ENCODE results near the gene MID1.

Gene MID1

DNA sequence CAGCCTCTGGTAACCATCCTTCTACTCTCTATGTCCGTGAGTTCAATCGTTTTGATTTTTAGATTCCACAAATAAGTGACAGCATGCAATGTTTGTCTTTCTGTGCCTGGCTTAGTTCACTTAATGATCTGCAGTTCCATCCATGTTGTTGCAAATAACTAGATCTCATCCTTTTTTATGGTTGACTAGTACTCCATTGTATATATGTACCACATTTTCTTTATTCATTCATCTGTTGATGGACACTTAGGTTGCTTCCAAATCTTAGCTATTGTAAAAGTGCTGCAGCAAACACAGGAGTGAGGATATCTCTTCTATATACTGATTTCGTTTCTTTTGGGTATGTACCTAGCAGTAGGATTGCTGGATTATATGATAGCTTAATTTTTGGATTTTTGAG is 140.9 kb downstream of the MID1 start:
- peaks cover 0 to 4% (median 0%) of the 10 kb centered on the region in 4 donors for H3K4me1 ChIP-seq
- no peaks in the 10 kb centered on the region for H3K36me3 ChIP-seq
- TF ChIP-seq, protein P1, sequence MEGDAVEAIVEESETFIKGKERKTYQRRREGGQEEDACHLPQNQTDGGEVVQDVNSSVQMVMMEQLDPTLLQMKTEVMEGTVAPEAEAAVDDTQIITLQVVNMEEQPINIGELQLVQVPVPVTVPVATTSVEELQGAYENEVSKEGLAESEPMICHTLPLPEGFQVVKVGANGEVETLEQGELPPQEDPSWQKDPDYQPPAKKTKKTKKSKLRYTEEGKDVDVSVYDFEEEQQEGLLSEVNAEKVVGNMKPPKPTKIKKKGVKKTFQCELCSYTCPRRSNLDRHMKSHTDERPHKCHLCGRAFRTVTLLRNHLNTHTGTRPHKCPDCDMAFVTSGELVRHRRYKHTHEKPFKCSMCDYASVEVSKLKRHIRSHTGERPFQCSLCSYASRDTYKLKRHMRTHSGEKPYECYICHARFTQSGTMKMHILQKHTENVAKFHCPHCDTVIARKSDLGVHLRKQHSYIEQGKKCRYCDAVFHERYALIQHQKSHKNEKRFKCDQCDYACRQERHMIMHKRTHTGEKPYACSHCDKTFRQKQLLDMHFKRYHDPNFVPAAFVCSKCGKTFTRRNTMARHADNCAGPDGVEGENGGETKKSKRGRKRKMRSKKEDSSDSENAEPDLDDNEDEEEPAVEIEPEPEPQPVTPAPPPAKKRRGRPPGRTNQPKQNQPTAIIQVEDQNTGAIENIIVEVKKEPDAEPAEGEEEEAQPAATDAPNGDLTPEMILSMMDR (IDR thresholded peaks at IDR 0.05), result no peak
- intact Hi-C loops (cut with DNase I; ENCODE audit: low total_unique reads), result no loop called here
- no peaks in the 10 kb centered on the region for H3K27me3 ChIP-seq
- no peak overlapping the region for H3K4me3 ChIP-seq
- H3K9me3 ChIP-seq, result no peaks in the 10 kb centered on the region
- no peak overlapping the region for H3K27ac ChIP-seq
- DNase-seq, result no peak

DNA sequence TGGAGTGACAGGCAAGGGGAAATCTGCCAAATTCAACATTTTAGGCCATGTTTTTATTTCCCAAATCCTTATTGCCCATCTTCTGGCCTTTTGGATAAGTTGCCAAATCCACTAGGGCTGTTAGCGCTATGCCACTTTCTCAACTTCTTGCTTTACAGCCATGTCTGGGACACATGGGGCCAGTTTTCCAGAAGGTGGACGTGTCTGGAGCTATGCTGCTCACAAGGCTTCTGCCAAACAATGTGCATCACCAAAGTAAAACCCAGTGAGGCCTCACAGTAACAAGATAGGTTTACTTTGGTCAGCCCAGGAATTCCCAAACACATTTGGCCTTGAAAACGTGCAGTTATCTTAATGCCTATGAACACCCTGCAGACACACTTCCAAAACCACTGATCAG is 142.9 kb downstream of the MID1 start:
- Histone ChIP-seq H3K27me3 (no peaks in the 10 kb centered on the region), H3K9me3 (no peaks in the 10 kb centered on the region), H3K27ac (no peak overlapping the region), H3K4me3 (no peak overlapping the region), H3K36me3 (no peaks in the 10 kb centered on the region), H3K4me1 (no peaks in the 10 kb centered on the region)
- no peak for DNase-seq
- TF ChIP-seq, protein P1 (IDR thresholded peaks at IDR 0.05), result no peak
- intact Hi-C loops (cut with DNase I; ENCODE audit: low total_unique reads), result no loop called here

DNA sequence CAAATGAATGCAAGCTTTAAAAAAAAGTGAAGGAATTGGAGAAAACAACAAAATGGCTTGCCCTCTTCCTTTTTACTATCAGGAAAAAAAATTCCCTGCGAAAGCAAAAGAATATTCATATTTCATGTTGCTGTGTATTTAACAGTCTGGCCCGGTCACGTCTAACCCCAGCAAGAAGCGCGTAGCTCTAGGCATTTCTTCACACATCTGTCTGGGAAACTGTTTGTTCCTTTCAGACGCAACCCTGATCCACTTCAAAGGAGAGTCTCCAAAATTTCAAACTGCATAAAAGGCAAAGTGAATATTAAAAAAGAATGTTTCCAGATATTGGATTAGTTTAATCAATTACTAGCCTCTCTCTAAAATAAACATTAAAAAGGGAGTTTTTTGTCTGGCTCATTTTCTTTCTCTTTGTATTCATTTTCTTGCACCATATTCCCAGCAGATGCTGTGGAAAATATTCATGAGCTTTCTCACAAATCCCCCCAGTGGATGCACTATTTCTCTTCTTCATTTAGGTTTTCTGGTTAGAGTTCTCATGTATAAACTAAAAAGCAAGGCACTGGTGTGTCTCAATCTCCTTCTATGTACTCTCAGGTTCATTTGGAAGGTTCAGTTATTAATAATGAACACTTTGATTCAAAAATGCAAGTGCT is 145.3 kb downstream of the MID1 start:
- Histone ChIP-seq H3K27ac (no peak overlapping the region), H3K4me1 (no peaks in the 10 kb centered on the region), H3K27me3 (no peaks in the 10 kb centered on the region), H3K9me3 (no peaks in the 10 kb centered on the region), H3K36me3 (no peaks in the 10 kb centered on the region), H3K4me3 (no peak overlapping the region)
- DNase-seq, result no peak
- intact Hi-C loops (cut with DNase I; ENCODE audit: low total_unique reads), result no loop called here
- TF ChIP-seq, protein P1 (IDR thresholded peaks at IDR 0.05), result no peak

DNA sequence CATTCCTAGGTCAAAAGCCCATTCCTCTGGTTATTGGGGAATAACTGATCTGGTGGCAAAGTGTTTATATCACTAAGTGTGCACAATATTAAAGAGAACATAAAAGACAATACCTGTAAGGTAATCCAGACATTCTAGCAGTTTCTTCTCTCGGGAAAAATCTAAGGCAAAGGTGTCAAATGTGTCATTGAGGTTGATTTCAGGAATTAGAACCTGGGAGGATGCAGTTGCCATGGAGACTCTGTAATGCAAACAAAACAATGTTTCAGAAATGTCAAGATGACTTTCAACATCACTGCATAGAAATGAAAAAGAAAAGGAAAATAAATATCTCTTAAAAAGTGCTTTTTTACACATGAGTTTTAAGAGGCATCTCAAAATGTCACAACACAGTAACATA is 145.9 kb downstream of the MID1 start:
- no peak overlapping the region for H3K4me3 ChIP-seq
- intact Hi-C loops (cut with DNase I; ENCODE audit: low total_unique reads), result no loop called here
- H3K27me3 ChIP-seq, result no peaks in the 10 kb centered on the region
- H3K27ac ChIP-seq, result no peak overlapping the region
- TF ChIP-seq, protein P1 (IDR thresholded peaks at IDR 0.05), result no peak
- no peaks in the 10 kb centered on the region for H3K4me1 ChIP-seq
- no peak for DNase-seq
- no peaks in the 10 kb centered on the region for H3K36me3 ChIP-seq
- no peaks in the 10 kb centered on the region for H3K9me3 ChIP-seq

DNA sequence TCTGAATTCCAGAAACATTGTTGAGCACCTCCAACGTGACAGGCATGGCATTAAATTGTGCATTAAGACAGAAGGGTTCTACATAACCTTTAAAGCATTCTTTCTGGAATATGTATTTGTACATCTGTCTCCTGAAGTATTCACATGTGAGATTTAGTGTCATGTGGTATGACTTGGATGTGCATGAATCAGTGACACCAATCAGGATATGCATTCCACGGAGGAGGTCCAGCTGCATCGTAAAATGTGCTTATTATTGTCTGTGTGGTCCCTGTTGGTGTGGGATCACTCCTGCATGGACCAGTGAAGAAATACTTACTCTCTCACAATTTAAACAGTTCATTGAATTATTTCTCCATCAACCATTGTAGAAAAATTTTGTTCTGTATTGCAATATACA is 149.0 kb downstream of the MID1 start:
- TF ChIP-seq, protein P1 (IDR thresholded peaks at IDR 0.05), result no peak
- Histone ChIP-seq H3K27ac (no peak overlapping the region), H3K27me3 (no peaks in the 10 kb centered on the region), H3K4me1 (no peaks in the 10 kb centered on the region), H3K9me3 (no peaks in the 10 kb centered on the region), H3K36me3 (no peaks in the 10 kb centered on the region), H3K4me3 (no peak overlapping the region)
- no peak for DNase-seq
- intact Hi-C loops (cut with DNase I; ENCODE audit: low total_unique reads), result no loop called here

DNA sequence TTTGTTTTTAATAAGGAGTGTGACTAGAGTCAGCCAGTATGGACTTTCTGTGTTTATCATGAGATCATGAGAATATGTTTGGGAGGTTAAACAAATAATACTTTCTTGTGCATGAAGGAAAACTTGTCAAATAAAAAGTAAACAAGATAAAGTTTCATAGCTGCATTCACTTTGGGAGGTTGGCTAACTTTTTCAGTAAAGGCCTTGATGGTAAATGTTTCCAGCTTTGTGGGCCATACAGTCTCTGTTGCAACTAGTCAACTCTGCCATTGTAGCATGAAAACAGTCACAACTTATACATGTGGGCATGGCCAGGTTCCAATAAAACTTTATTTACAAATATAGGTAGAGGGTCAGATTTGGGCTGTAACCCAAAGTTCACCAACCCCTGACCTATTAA is 150.4 kb downstream of the MID1 start:
- Histone ChIP-seq H3K27me3 (no peaks in the 10 kb centered on the region), H3K9me3 (no peaks in the 10 kb centered on the region), H3K36me3 (no peaks in the 10 kb centered on the region), H3K4me3 (no peak overlapping the region), H3K4me1 (no peaks in the 10 kb centered on the region), H3K27ac (no peak overlapping the region)
- TF ChIP-seq, protein P1 (IDR thresholded peaks at IDR 0.05), result no peak
- no peak for DNase-seq
- intact Hi-C loops (cut with DNase I; ENCODE audit: low total_unique reads), result no loop called here
